NB4 (cell line): ENCODE results near the gene TSSC4.

Source experiments
- DNase-seq: peaks from one replicate; pipeline ENCODE4 v3.0.0; 2010; ENCODE audit warnings: low read depth
- H3K4me3 ChIP-seq: one replicate; pipeline ENCODE4 v1.5.1; 2011; ENCODE audit warnings: mild to moderate bottlenecking, low read depth, low read length, moderate library complexity
- MYC ChIP-seq: IDR thresholded peaks from 2 replicates; pipeline ENCODE4 v1.6.1; 2011; ENCODE audit warnings: low read depth, low read length
- POLR2A ChIP-seq: IDR thresholded peaks from 2 replicates; pipeline ENCODE4 v1.6.1; 2011; ENCODE audit warnings: mild to moderate bottlenecking; ENCODE audit not compliant: insufficient read length; ENCODE audit errors: extremely low read depth
- TF ChIP-seq, protein P1 (sequence below): IDR thresholded peaks from 2 replicates; pipeline ENCODE4 v1.6.1; 2011; ENCODE audit warnings: low read depth, low read length
- TF ChIP-seq, protein P2 (sequence below): IDR thresholded peaks from one replicate; pipeline ENCODE4 v1.5.1; 2012; ENCODE audit warnings: low read depth, low read length

The TSSC4 gene

DNA sequence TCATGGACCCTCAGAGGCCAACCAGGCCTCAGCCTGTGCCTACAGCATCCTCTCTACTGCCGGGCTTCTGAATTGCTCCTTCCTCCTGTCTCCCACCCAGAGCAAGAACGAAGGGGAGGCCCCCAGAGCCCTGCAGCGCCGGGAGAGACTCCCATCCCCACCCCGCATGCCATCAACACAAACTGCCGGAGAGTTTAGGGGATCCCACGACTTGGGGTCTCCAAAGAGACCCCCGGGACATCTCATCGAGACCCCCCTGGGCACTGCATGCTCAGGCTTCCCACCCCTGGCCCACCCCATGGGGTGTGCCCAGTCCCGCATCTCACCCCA lies 31.7 kb upstream of the TSSC4 start:
- H3K4me3 ChIP-seq, result no peak overlapping the region
- TF ChIP-seq, protein P1, sequence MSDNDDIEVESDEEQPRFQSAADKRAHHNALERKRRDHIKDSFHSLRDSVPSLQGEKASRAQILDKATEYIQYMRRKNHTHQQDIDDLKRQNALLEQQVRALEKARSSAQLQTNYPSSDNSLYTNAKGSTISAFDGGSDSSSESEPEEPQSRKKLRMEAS, result no peak
- TF ChIP-seq MYC, result no peak
- TF ChIP-seq, protein P2, sequence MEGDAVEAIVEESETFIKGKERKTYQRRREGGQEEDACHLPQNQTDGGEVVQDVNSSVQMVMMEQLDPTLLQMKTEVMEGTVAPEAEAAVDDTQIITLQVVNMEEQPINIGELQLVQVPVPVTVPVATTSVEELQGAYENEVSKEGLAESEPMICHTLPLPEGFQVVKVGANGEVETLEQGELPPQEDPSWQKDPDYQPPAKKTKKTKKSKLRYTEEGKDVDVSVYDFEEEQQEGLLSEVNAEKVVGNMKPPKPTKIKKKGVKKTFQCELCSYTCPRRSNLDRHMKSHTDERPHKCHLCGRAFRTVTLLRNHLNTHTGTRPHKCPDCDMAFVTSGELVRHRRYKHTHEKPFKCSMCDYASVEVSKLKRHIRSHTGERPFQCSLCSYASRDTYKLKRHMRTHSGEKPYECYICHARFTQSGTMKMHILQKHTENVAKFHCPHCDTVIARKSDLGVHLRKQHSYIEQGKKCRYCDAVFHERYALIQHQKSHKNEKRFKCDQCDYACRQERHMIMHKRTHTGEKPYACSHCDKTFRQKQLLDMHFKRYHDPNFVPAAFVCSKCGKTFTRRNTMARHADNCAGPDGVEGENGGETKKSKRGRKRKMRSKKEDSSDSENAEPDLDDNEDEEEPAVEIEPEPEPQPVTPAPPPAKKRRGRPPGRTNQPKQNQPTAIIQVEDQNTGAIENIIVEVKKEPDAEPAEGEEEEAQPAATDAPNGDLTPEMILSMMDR, result no peak
- no peak for TF ChIP-seq POLR2A
- no peak for DNase-seq

DNA sequence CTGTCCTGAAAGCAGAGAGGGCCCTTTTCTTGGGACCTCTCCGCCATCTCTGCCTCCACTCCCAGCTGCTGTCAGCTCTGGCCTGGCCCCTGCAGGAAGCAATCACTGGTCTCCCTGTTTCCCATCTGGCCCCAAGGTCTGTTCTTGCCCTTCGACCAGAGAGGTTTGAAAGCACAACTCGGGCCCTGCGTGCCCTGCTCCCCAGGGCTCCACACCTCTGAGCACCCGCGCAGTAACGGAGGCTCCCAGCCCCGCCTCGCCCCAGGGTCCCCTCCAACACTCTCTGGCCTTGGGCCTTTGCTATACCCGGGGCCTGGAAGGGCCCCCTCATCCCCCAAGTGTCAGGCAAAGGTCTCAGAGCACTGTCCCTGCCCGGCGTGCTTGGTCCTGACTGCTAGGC lies 31.2 kb upstream of the TSSC4 start:
- TF ChIP-seq, protein P2, result no peak
- TF ChIP-seq MYC (no peak), POLR2A (no peak)
- TF ChIP-seq, protein P1, result no peak
- no peak for DNase-seq
- no peak overlapping the region for H3K4me3 ChIP-seq

DNA sequence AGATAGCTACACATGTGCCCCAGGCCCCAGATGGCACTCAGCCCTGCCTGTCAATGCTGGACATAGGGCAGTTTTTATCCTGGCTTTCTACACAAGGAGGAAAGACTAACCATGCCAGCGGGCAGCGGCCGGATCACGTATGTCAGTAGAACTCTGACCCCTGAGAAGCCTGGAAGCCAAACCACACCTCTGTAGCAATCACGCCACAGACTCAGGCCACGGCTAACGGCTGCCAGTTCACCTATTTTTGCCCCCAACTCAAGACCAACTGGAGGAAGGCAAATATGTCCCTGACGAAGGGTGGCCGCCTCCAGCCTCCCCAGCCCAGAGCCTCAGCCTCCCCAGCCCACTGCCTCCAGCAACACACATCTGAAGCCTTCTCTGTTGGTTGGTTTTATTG lies 30.7 kb upstream of the TSSC4 start:
- TF ChIP-seq, protein P2, result no peak
- no peak for TF ChIP-seq MYC
- TF ChIP-seq, protein P1, result no peak
- TF ChIP-seq POLR2A, result no peak
- DNase-seq, result no peak
- H3K4me3 ChIP-seq, result no peak overlapping the region

DNA sequence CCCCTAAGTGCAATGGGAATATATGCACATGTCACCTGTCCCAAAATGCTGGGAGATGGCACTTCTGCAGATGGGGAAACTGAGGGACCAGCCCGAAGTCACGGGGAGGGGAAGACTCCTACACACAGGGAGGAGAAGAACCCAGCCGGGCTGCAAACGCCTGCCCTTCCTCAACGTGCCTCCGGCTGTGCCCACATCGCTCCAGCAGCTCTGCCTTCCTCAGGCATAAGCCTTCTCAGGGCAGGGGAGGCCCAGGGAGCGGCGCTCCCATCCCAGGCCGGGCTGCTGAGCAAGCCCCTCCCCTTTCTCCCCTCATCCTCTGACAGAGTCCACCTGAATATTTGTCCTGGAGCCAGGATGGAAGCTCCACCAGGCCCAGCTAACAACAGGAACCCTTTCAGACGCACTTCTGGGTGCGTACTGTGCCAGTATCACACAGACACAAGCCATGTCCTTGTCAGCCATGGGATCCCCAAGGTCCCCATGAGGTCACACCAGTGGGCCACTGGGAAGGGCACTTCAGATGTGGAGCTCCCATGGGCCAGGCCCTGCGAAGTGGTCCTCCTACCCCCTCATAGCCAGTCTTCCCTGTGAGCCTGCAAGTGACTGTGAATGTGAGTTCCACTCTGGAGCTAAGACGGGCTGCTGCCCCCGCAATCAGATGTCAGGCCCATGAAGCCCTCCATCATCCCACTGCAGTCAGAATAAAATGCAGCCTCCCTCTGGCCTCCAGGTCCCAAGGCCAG lies 25.9 kb upstream of the TSSC4 start:
- TF ChIP-seq POLR2A (no peak), MYC (no peak)
- TF ChIP-seq, protein P2, result no peak
- TF ChIP-seq, protein P1, result no peak
- DNase-seq, result no peak
- no peak overlapping the region for H3K4me3 ChIP-seq

DNA sequence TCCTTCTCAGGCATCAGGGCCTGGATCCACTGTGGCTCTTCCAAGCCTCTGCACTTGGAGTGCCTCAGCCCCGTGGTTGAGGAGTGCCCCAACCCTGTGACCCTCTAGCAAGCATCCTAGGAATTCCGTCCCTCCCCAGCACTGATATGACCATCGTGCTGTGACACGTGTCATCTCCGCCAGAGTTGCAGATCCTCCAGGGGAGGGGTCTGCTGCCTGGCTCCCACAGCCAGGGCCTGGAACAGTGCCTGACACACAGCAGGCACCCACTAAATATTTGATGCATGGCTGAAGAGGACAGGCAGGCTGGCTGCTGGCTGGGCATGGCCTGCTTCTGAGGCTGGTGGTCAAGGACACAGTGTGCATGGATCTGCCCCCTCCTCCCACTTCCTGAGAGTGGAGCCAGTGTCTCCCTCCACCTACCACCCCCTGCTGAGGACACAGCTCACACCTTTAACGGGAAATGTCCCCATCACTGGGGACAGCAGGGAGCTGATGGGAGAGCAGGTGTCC lies 25.2 kb upstream of the TSSC4 start:
- TF ChIP-seq MYC (no peak), POLR2A (no peak)
- TF ChIP-seq, protein P2, result no peak
- TF ChIP-seq, protein P1, result no peak
- H3K4me3 ChIP-seq, result no peak overlapping the region
- DNase-seq, result no peak
